Lung (tissue), 12 donors: ENCODE data around the gene DISC1. TPM values are rescaled to one million over a fixed set of nuclear protein-coding genes. Genes with fewer than 3 reads are reported as not detected.

Experiments used
- ATAC-seq: fragments of 200-7000 bp; cut with Tn5 transposase; one replicate; pipeline ENCODE4 v1.9.1; 2020; ENCODE audit warnings: moderate number of reproducible peaks; ENCODE audit not compliant: insufficient read depth, low FRiP score
- DNase-seq, 3 donors: peaks; one replicate each; pipeline ENCODE4 v3.0.0-alpha.2; 2013 to 2017
- H3K27ac ChIP-seq, 2 donors: one replicate each; pipeline ENCODE4 v1.5.1; 2013; ENCODE audit warnings: mild to moderate bottlenecking in 2 of 2, moderate library complexity in 2 of 2, control low read depth in 1 of 2, inconsistent platforms in 1 of 2, low read depth in 1 of 2, low read length in 1 of 2
- H3K27me3 ChIP-seq, 3 donors: one replicate each; pipeline ENCODE4 v1.5.1; 2013; ENCODE audit warnings: low read length in 2 of 3; ENCODE audit not compliant: control insufficient read depth in 3 of 3, insufficient read depth in 3 of 3
- H3K36me3 ChIP-seq, 4 donors: one replicate each; pipeline ENCODE4 v1.5.1; 2013; ENCODE audit warnings: low read length in 4 of 4, mild to moderate bottlenecking in 1 of 4, moderate library complexity in 1 of 4; ENCODE audit not compliant: control insufficient read depth in 4 of 4, insufficient read depth in 4 of 4
- H3K4me1 ChIP-seq, 5 donors: one replicate each; pipeline ENCODE4 v1.5.1; 2013; ENCODE audit warnings: low read length in 5 of 5, mild to moderate bottlenecking in 2 of 5, moderate library complexity in 1 of 5; ENCODE audit not compliant: control insufficient read depth in 5 of 5, insufficient read depth in 5 of 5
- H3K4me3 ChIP-seq: one replicate; pipeline ENCODE4 v1.5.1; 2013; ENCODE audit warnings: mild to moderate bottlenecking, control low read depth, moderate library complexity
- H3K9ac ChIP-seq, 2 donors: one replicate each; pipeline ENCODE4 v1.5.1; 2013; ENCODE audit warnings: low read length in 2 of 2, control low read depth in 1 of 2; ENCODE audit not compliant: insufficient read depth in 1 of 2
- H3K9me3 ChIP-seq, 4 donors: one replicate each; pipeline ENCODE4 v1.5.1; 2013; ENCODE audit warnings: low read length in 3 of 4, mild to moderate bottlenecking in 1 of 4, moderate library complexity in 1 of 4; ENCODE audit not compliant: control insufficient read depth in 4 of 4, insufficient read depth in 3 of 4
- WGBS, 2 donors: extraction: QIAGEN DNeasy Blood & Tissue Kit; methylation state at CpG; one replicate each; pipeline ENCODE4 v1.1.7; 2013; 5-methylcytosine and 5-hydroxymethylcytosine counted together
- polyA plus RNA-seq, 2 donors: library from polyadenylated mRNA; stranded (reverse); fragments of 200-250 nt; gene quantifications; one replicate each; pipeline ENCODE4 v1.2.1, GENCODE V29; 2013
- total RNA-seq, 2 donors: library from RNA; depleted of rRNA in 1 of 2; stranded (reverse); fragments of >200 nt in 1 of 2; gene quantifications; one replicate each; pipeline ENCODE4 v1.2.1, GENCODE V29; 2014 to 2021
- TF ChIP-seq, protein P1 (sequence below): IDR thresholded peaks from 2 replicates; pipeline ENCODE4 v1.5.1; 2012; ENCODE audit warnings: mild to moderate bottlenecking; ENCODE audit errors: control extremely low read depth, extremely low read depth
- donor health status: control.
- donor health status: control.
- donor health status: Bipolar disorder and iron deficiency.
- donor health status: healthy.
- donor health status: DM: yes; HTN: yes; CAD: no.

DISC1 gene
- total and polyA plus RNA-seq, 4 donors = 0.98 to 32.9 (median 6.1) TPM

- Histone ChIP-seq H3K36me3 (no peaks in the 10 kb centered on the region), H3K4me3 (no peak overlapping the region), H3K4me1 (peaks cover 0 to 4% (median 0%) of the 10 kb centered on the region in 5 donors), H3K27ac (no peak overlapping the region), H3K9me3 (peaks cover 0 to 7% (median 0%) of the 10 kb centered on the region in 4 donors), H3K9ac (no peak overlapping the region), H3K27me3 (no peaks in the 10 kb centered on the region)
- TF ChIP-seq, protein P1, sequence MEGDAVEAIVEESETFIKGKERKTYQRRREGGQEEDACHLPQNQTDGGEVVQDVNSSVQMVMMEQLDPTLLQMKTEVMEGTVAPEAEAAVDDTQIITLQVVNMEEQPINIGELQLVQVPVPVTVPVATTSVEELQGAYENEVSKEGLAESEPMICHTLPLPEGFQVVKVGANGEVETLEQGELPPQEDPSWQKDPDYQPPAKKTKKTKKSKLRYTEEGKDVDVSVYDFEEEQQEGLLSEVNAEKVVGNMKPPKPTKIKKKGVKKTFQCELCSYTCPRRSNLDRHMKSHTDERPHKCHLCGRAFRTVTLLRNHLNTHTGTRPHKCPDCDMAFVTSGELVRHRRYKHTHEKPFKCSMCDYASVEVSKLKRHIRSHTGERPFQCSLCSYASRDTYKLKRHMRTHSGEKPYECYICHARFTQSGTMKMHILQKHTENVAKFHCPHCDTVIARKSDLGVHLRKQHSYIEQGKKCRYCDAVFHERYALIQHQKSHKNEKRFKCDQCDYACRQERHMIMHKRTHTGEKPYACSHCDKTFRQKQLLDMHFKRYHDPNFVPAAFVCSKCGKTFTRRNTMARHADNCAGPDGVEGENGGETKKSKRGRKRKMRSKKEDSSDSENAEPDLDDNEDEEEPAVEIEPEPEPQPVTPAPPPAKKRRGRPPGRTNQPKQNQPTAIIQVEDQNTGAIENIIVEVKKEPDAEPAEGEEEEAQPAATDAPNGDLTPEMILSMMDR = no peak
- DNase-seq (peak in 1 of 3 donors; percentile 47), ATAC-seq (no peak)
- WGBS, 2 donors = 75 to 88% methylated on average over 15 of the region's 15 CpGs
Measured at GRCh38 chr1:231684356-231685244, 58.0 kb downstream of the DISC1 start.

GRCh38 chr1:231686384-231686783 lies 59.8 kb downstream of the DISC1 start:
- no peak for DNase-seq
- no peak overlapping the region for H3K4me3 ChIP-seq
- H3K27me3 ChIP-seq = no peaks in the 10 kb centered on the region
- peaks cover 0 to 4% (median 0%) of the 10 kb centered on the region in 5 donors for H3K4me1 ChIP-seq
- H3K36me3 ChIP-seq = no peaks in the 10 kb centered on the region
- WGBS, 2 donors = 94 to 97% methylated on average over 4 of the region's 4 CpGs
- TF ChIP-seq, protein P1 = no peak
- no peak for ATAC-seq
- peaks cover 0 to 7% (median 0%) of the 10 kb centered on the region in 4 donors for H3K9me3 ChIP-seq
- H3K27ac ChIP-seq = no peak overlapping the region
- no peak overlapping the region for H3K9ac ChIP-seq

- no peak for DNase-seq
- H3K27ac ChIP-seq = no peak overlapping the region
- H3K4me1 ChIP-seq = peaks cover 0 to 15% (median 9%) of the 10 kb centered on the region in 5 donors
- ATAC-seq = no peak
- TF ChIP-seq, protein P1 = no peak
- peaks cover 0 to 2% (median 0%) of the 10 kb centered on the region in 4 donors for H3K36me3 ChIP-seq
- peaks cover 0 to 7% (median 0%) of the 10 kb centered on the region in 4 donors for H3K9me3 ChIP-seq
- 91 to 93% methylated on average over 4 of the region's 4 CpGs for WGBS, 2 donors
- H3K9ac ChIP-seq = no peak overlapping the region
- no peak overlapping the region for H3K4me3 ChIP-seq
- H3K27me3 ChIP-seq = no peaks in the 10 kb centered on the region
Measured at GRCh38 chr1:231688989-231689388, 62.4 kb downstream of the DISC1 start.
